Mammary epithelial cell (primary cell): Measurements from ENCODE around the gene PSRC1.

Source experiments
- CTCF ChIP-seq, 2 donors: IDR thresholded peaks in 1 of 2; conservative IDR thresholded peaks in 1 of 2; 2 replicates each; pipeline ENCODE4 v1.5.1; 2011 to 2012; ENCODE audit warnings: inconsistent platforms in 2 of 2, low read length in 2 of 2, mild to moderate bottlenecking in 2 of 2, control low read depth in 1 of 2, low read depth in 1 of 2; ENCODE audit not compliant: insufficient read depth in 1 of 2; ENCODE audit errors: extremely low read depth in 1 of 2
- EZH2 ChIP-seq: IDR thresholded peaks from 2 replicates; pipeline ENCODE4 v1.6.1; 2012; ENCODE audit warnings: low read length, inconsistent platforms, borderline replicate concordance

- TF ChIP-seq CTCF (conservative IDR thresholded peaks at IDR 0.05 in 1 of 2, IDR thresholded peaks at IDR 0.05 in 1 of 2; ENCODE audit: extremely low read depth in 1 of 2, insufficient read depth in 1 of 2, low read depth in 1 of 2, low read length in 2 of 2) (peak in 1 of 2 donors; percentile 26), EZH2 (no peak)
These were observed 28.3 kb downstream of the PSRC1 start for GRCh38 chr1:109254621-109255096.
